GM12878 (cell line): ENCODE data around the gene SRP54. TPM values are rescaled to one million over a fixed set of nuclear protein-coding genes. Genes with fewer than 3 reads are reported as not detected.

Experiments used
- ATAC-seq: fragments of 200-7000 bp; cut with Tn5 transposase; 3 replicates; pipeline ENCODE4 v1.9.1; 2020; ENCODE audit warnings: mild to moderate bottlenecking, moderate library complexity
- BruUV-seq: library from RNA; stranded (reverse); fragments of 400-500 nt; replicated peaks from 2 replicates; lab custom pipeline; 2021; lab: Mats Ljungman, UMichigan
- CTCF ChIA-PET: fragments of 300-600 bp; sonication (Branson Sonifier 250); formaldehyde crosslinking; extraction: SDS; loops from one replicate; lab custom pipeline; 2021; ENCODE audit warnings: inconsistent platforms; lab: Yijun Ruan, JAX
- POLR2A ChIA-PET: fragments of 350-600 bp; formaldehyde crosslinking; extraction: SDS; loops from one replicate; lab custom pipeline; 2021; ENCODE audit warnings: inconsistent platforms; lab: Charles Lee
- RAD21 ChIA-PET: fragments of 300-600 bp; sonication (Branson Sonifier 250); formaldehyde crosslinking; loops from one replicate; lab custom pipeline; 2023; ENCODE audit warnings: antibody characterized with exemption; ENCODE audit not compliant: unreplicated experiment; lab: Charles Lee
- SMC1A ChIA-PET: fragments of 300-600 bp; sonication (Branson Sonifier 250); formaldehyde crosslinking; loops from one replicate; lab custom pipeline; 2023; ENCODE audit not compliant: unreplicated experiment, uncharacterized antibody; lab: Charles Lee
- DNase-seq: peaks from one replicate; pipeline ENCODE4 v3.0.0-alpha.2; 2011; ENCODE audit warnings: low read depth, low spot score
- FAIRE-seq: peaks from 3 replicates; lab custom pipeline; 2011; peaks lifted over from hg19 to GRCh38; lab: Jason Lieb, UNC
- H2AFZ ChIP-seq: 2 replicates; pipeline ENCODE4 v1.6.0; 2011; ENCODE audit warnings: low read depth, low read length, control low read depth; ENCODE audit not compliant: control insufficient read depth
- H3K27ac ChIP-seq: 2 replicates; pipeline ENCODE4 v1.5.1; 2011; ENCODE audit warnings: control low read depth; ENCODE audit not compliant: control insufficient read depth, insufficient read depth
- H3K27me3 ChIP-seq, 2 experiments: replicated peaks in 1 of 2; 2 replicates each; pipeline versions ENCODE4 v1.6.0 to v1.6.1; 2011; ENCODE audit warnings: low read length in 1 of 2; ENCODE audit not compliant: control insufficient read depth in 2 of 2, insufficient read depth in 2 of 2
- H3K36me3 ChIP-seq, 2 experiments: 2 replicates each; pipeline ENCODE4 v1.5.1; 2011; ENCODE audit warnings: low read length in 1 of 2; ENCODE audit not compliant: control insufficient read depth in 2 of 2, insufficient read depth in 2 of 2
- H3K4me1 ChIP-seq: 2 replicates; pipeline ENCODE4 v1.6.1; 2011; ENCODE audit warnings: mild to moderate bottlenecking, low read length, moderate library complexity, mixed read lengths; ENCODE audit not compliant: control insufficient read depth, insufficient read depth
- H3K4me2 ChIP-seq: 2 replicates; pipeline ENCODE4 v1.6.0; 2011; ENCODE audit warnings: control low read depth; ENCODE audit not compliant: control insufficient read depth, insufficient read depth
- H3K4me3 ChIP-seq: fragments of 200-600 bp; sonication (generic); 2 replicates; pipeline ENCODE4 v1.5.1; 2016
- H3K79me2 ChIP-seq: 2 replicates; pipeline ENCODE4 v1.6.0; 2011; ENCODE audit warnings: low read length; ENCODE audit not compliant: control insufficient read depth, insufficient read depth
- H3K9ac ChIP-seq: 2 replicates; pipeline ENCODE4 v1.8.0; 2011; ENCODE audit warnings: low read length, control low read depth, mixed read lengths; ENCODE audit not compliant: control insufficient read depth, insufficient read depth
- H3K9me3 ChIP-seq: replicated peaks from 3 replicates; pipeline ENCODE4 v1.5.1; 2011; ENCODE audit warnings: mild to moderate bottlenecking, low read length; ENCODE audit not compliant: control insufficient read depth, insufficient read depth
- H4K20me1 ChIP-seq: 2 replicates; pipeline ENCODE4 v1.6.0; 2011; ENCODE audit not compliant: control insufficient read depth, insufficient read depth
- BCL11A ChIP-seq: IDR thresholded peaks from 2 replicates; pipeline ENCODE4 v1.6.1; 2011; ENCODE audit warnings: low read depth, low read length
- MYB ChIP-seq: fragments of 150-350 bp; IDR thresholded peaks from 2 replicates; pipeline ENCODE4 v1.6.1; 2014; ENCODE audit warnings: mild to moderate bottlenecking, low read depth, low read length, borderline replicate concordance
- RCOR1 ChIP-seq: conservative IDR thresholded peaks from 2 replicates; pipeline ENCODE4 v1.6.1; 2012; ENCODE audit warnings: low read depth, low read length, improper control_type of control experiment
- WGBS: methylation state at CpG from one replicate; pipeline ENCODE4 v1.1.6; 2016; ENCODE audit warnings: low lambda C conversion rate; ENCODE audit not compliant: insufficient replicate concordance, insufficient coverage; ENCODE audit errors: missing lambda C conversion rate; 5-methylcytosine and 5-hydroxymethylcytosine counted together
- in situ Hi-C: fragments of 300-500 bp; cut with MboI; formaldehyde crosslinking; loops from 9 replicates; pipeline ENCODE4 v1.14.3; 2018; ENCODE audit warnings: mixed read lengths
- intact Hi-C: fragments of 100-400 bp; cut with micrococcal nuclease; formaldehyde crosslinking; loops from one replicate; pipeline ENCODE4 v1.14.2; 2022; ENCODE audit not compliant: unreplicated experiment
- polyA plus RNA-seq, 11 experiments: library from polyadenylated mRNA; depleted of rRNA in 4 of 11; unstranded in 6 of 11; stranded (reverse) in 5 of 11; fragments of >200 nt; fragmentation: Nextera tagmentation in 4 of 11; fragmentation: Illumina TruSeq in 1 of 11; extraction: Ambion mirVana in 4 of 11; extraction: Trizol in 1 of 11; gene quantifications; 1 replicate in 1 of 11; 2 replicates in 10 of 11; pipeline versions ENCODE4 v1.2.1 to v1.2.3, GENCODE V29; 2011 to 2016; ENCODE audit warnings: inconsistent platforms in 2 of 11, missing spikeins in 2 of 11, low read depth in 1 of 11
- total RNA-seq, 4 experiments: library from RNA; depleted of rRNA in 3 of 4; stranded (reverse); fragments of >200 nt in 3 of 4; fragmentation: Illumina TruSeq in 1 of 4; extraction: Trizol in 1 of 4; gene quantifications; 2 replicates each; pipeline versions ENCODE4 v1.2.1 to v1.2.3, GENCODE V29; 2013 to 2021
- TF ChIP-seq, protein P1 (sequence below): fragments of 450-650 bp; IDR thresholded peaks from 2 replicates; pipeline ENCODE4 v1.6.1; 2017; ENCODE audit warnings: low read depth, mild to moderate bottlenecking, moderate library complexity

The SRP54 gene
- total and polyA plus RNA-seq, 10 of the 15 experiments (the other 5 are each of a cell fraction or from before 2014, with no cell fraction given) = 54.1 to 130 (median 72.3) TPM

DNA sequence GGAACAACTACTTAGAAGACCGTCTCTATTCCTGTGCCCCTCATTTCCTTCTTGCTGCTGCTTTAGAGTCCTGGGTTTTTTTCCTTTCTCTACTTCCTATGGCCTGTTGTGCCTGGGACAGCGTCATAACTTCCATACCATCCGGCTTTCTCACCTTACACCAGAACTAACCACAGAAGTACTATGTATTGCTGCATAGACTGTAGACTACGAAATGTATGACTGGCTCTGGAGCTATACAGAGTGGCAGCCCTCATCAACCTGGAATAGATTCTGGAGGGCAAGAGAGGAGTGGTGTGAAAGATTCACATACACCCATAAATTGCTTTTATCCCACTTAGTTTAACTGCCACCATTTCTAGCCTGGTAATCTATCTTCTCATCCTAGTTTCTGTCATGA lies 16.9 kb upstream of the SRP54 start:
- no peak overlapping the region for H3K9ac ChIP-seq
- ChIA-PET POLR2A (interaction anchor here (2.1 kb wide), 1 partner anchor 15 kb away, joined by 12 read pairs; no protein-coding TSS in a partner anchor), SMC1A (interaction anchor here (1.0 to 1.2 kb wide), 3 partner anchors 10 to 35 kb away, joined by 3 to 14 read pairs (median 3); no protein-coding TSS in a partner anchor), RAD21 (interaction anchor here (1.0 kb wide), 1 partner anchor 15 kb away, joined by 5 read pairs; no protein-coding TSS in a partner anchor), CTCF (interaction anchor here (1.2 to 1.4 kb wide), 3 partner anchors 10 to 15 kb away, joined by 3 to 8 read pairs (median 5); no protein-coding TSS in a partner anchor)
- TF ChIP-seq RCOR1 (no peak), BCL11A (no peak)
- H3K27me3 ChIP-seq = no peaks in the 10 kb centered on the region
- ATAC-seq (peak; percentile 32; the same call in 2 of the 3 replicates), FAIRE-seq (peak; percentile 31), DNase-seq (no peak)
- WGBS = 98% methylated on average over 4 of the region's 4 CpGs
- H3K4me1 ChIP-seq = no peaks in the 10 kb centered on the region; the same call in 1 of the 2 replicates
- no peaks in the 10 kb centered on the region for H3K79me2 ChIP-seq
- in situ Hi-C loops = no loop called here
- H3K27ac ChIP-seq = peak overlapping the region; percentile 6; the same call in 1 of the 2 replicates
- 0 out of 4 replicates have a peak, but pooled peaks cover 0 to 7% of the 10 kb centered on the region in 2 experiments for H3K36me3 ChIP-seq
- intact Hi-C loops = no loop called here
- H3K4me2 ChIP-seq = no peak overlapping the region
- no peak overlapping the region for H3K4me3 ChIP-seq
- H2AFZ ChIP-seq = no peak overlapping the region; the same call in 1 of the 2 replicates
- no peaks in the 10 kb centered on the region for H4K20me1 ChIP-seq
- BruUV-seq = no TSS peak
- H3K9me3 ChIP-seq = no peaks in the 10 kb centered on the region

DNA sequence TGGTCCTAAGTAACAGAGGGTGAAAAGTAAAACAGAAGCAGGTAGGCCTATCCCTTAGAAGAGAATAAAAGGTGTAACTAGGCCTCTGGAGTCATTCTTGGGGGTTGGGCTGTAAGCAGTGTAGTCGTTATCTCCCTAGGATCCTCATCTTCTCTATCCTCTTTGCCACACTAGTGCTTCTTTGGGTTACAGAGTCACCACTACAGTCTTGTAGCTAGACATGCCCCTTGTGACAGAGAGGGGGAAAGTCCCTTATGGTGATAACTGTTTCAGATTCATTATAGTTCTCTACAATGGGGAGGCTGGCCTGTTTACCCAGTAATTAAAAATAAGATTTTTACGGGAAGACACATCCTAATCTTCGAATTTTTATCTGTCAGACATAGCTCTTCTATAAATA lies 16.4 kb upstream of the SRP54 start:
- ChIA-PET CTCF (interaction anchor here (0.7 to 1.3 kb wide), 3 partner anchors 10 to 60 kb away, joined by 3 to 5 read pairs (median 3); no protein-coding TSS in a partner anchor), POLR2A (interaction anchor here (0.6 to 2.1 kb wide), 2 partner anchors 14 to 47 kb away, joined by 5 to 12 read pairs; no protein-coding TSS in a partner anchor), RAD21 (interaction anchor here (1.0 kb wide), 1 partner anchor 15 kb away, joined by 5 read pairs; no protein-coding TSS in a partner anchor), SMC1A (interaction anchor here (1.0 to 1.2 kb wide), 3 partner anchors 10 to 34 kb away, joined by 3 to 14 read pairs (median 3); no protein-coding TSS in a partner anchor)
- FAIRE-seq = no peak
- no peak overlapping the region for H3K9ac ChIP-seq
- no peak for DNase-seq
- peak overlapping the region; percentile 6; the same call in 1 of the 2 replicates for H3K27ac ChIP-seq
- H4K20me1 ChIP-seq = no peaks in the 10 kb centered on the region
- 43% methylated on average over 3 of the region's 3 CpGs for WGBS
- H3K9me3 ChIP-seq = no peaks in the 10 kb centered on the region
- H3K4me1 ChIP-seq = no peaks in the 10 kb centered on the region; the same call in 1 of the 2 replicates
- H3K27me3 ChIP-seq = no peaks in the 10 kb centered on the region
- no peak overlapping the region for H3K4me2 ChIP-seq
- TSS peak; percentile 41 for BruUV-seq
- H3K4me3 ChIP-seq = no peak overlapping the region
- 0 out of 4 replicates have a peak, but pooled peaks cover 0 to 7% of the 10 kb centered on the region in 2 experiments for H3K36me3 ChIP-seq
- H3K79me2 ChIP-seq = no peaks in the 10 kb centered on the region
- H2AFZ ChIP-seq = peak overlapping the region; percentile 69
- in situ Hi-C loops = no loop called here
- intact Hi-C loops = no loop called here
- TF ChIP-seq, protein P1, sequence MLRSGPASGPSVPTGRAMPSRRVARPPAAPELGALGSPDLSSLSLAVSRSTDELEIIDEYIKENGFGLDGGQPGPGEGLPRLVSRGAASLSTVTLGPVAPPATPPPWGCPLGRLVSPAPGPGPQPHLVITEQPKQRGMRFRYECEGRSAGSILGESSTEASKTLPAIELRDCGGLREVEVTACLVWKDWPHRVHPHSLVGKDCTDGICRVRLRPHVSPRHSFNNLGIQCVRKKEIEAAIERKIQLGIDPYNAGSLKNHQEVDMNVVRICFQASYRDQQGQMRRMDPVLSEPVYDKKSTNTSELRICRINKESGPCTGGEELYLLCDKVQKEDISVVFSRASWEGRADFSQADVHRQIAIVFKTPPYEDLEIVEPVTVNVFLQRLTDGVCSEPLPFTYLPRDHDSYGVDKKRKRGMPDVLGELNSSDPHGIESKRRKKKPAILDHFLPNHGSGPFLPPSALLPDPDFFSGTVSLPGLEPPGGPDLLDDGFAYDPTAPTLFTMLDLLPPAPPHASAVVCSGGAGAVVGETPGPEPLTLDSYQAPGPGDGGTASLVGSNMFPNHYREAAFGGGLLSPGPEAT = peak; percentile 35; the same call in 1 of the 2 replicates
- no peak for TF ChIP-seq MYB
- TF ChIP-seq, all 136 proteins: peak for 1
- peak; percentile 99 for ATAC-seq
